HepG2 (cell line): ENCODE data around the gene CYTH1. TPM values are rescaled to one million over a fixed set of nuclear protein-coding genes. Genes with fewer than 3 reads are reported as not detected.

Experiments used
- ATAC-seq: fragments of 200-7000 bp; cut with Tn5 transposase; 3 replicates; pipeline ENCODE4 v1.9.1; 2020; ENCODE audit warnings: mild to moderate bottlenecking, moderate library complexity
- BruUV-seq: library from RNA; stranded (reverse); fragments of 400-500 nt; replicated peaks from 2 replicates; lab custom pipeline; 2021; lab: Mats Ljungman, UMichigan
- CTCF ChIA-PET: fragments of 300-600 bp; formaldehyde crosslinking; extraction: SDS; loops from one replicate; lab custom pipeline; 2021; ENCODE audit warnings: low total read pairs, inconsistent platforms, low intra/inter-chr PET ratio; lab: Yijun Ruan, JAX
- POLR2A ChIA-PET: fragments of 350-600 bp; sonication (Branson Sonifier 250); formaldehyde crosslinking; loops from one replicate; lab custom pipeline; 2020; ENCODE audit warnings: antibody characterized with exemption, inconsistent platforms; lab: Yijun Ruan, JAX
- DNase-seq: peaks from one replicate; pipeline ENCODE4 v3.0.0-alpha.2; 2015; ENCODE audit warnings: low spot score
- FAIRE-seq: peaks from 3 replicates; lab custom pipeline; 2011; peaks lifted over from hg19 to GRCh38; lab: Jason Lieb, UNC
- H2AFZ ChIP-seq: one replicate; pipeline ENCODE4 v1.6.1; 2011; ENCODE audit warnings: low read length, inconsistent platforms
- H3K27ac ChIP-seq: fragments of 300-600 bp; 3 replicates; pipeline ENCODE4 v1.8.0; 2011; ENCODE audit warnings: mixed run types, mild to moderate bottlenecking, mixed read lengths, low read length, inconsistent platforms; ENCODE audit not compliant: insufficient read depth; ENCODE audit errors: extremely low read length
- H3K27me3 ChIP-seq, 2 experiments: fragments of 200-600 bp in 1 of 2; 2 replicates in 1 of 2; 3 replicates in 1 of 2; pipeline versions ENCODE4 v1.6.0 to v1.8.0; 2011; ENCODE audit warnings: low read length in 2 of 2, mild to moderate bottlenecking in 2 of 2, moderate library complexity in 2 of 2, inconsistent platforms in 1 of 2; ENCODE audit not compliant: insufficient read depth in 2 of 2, control insufficient read depth in 1 of 2
- H3K36me3 ChIP-seq, 2 experiments: fragments of 200-600 bp in 1 of 2; replicated peaks in 1 of 2; 2 replicates in 1 of 2; 3 replicates in 1 of 2; pipeline versions ENCODE4 v1.5.1 to v1.8.0; 2011; ENCODE audit warnings: low read length in 2 of 2, inconsistent platforms in 1 of 2; ENCODE audit not compliant: insufficient read depth in 2 of 2, control insufficient read depth in 1 of 2
- H3K4me1 ChIP-seq: 2 replicates; pipeline ENCODE4 v1.5.1; 2012; ENCODE audit warnings: low read length, inconsistent platforms; ENCODE audit not compliant: insufficient read depth
- H3K4me2 ChIP-seq: 2 replicates; pipeline ENCODE4 v1.6.0; 2011; ENCODE audit warnings: low read depth, low read length, inconsistent platforms
- H3K4me3 ChIP-seq, 3 experiments: fragments of 200-600 bp in 1 of 3; sonication (generic), shearing (Covaris generic) in 1 of 3; replicated peaks in 1 of 3; 2 replicates each; pipeline ENCODE4 v1.5.1; 2011 to 2016; ENCODE audit warnings: low read length in 3 of 3, inconsistent platforms in 2 of 3, low read depth in 2 of 3, mild to moderate bottlenecking in 2 of 3, control low read depth in 1 of 3, mixed read lengths in 1 of 3; ENCODE audit not compliant: insufficient read depth in 1 of 3
- H3K79me2 ChIP-seq: one replicate; pipeline ENCODE4 v1.6.1; 2011; ENCODE audit warnings: low read length, inconsistent platforms; ENCODE audit not compliant: insufficient read depth
- H3K9ac ChIP-seq: 2 replicates; pipeline ENCODE4 v1.6.0; 2011; ENCODE audit warnings: mild to moderate bottlenecking, low read depth, low read length, inconsistent platforms; ENCODE audit not compliant: insufficient read depth
- H3K9me3 ChIP-seq: 2 replicates; pipeline ENCODE4 v1.5.1; 2012; ENCODE audit warnings: mild to moderate bottlenecking, low read length
- H4K20me1 ChIP-seq: 2 replicates; pipeline ENCODE4 v1.6.0; 2011; ENCODE audit warnings: inconsistent platforms, mild to moderate bottlenecking, low read length, moderate library complexity; ENCODE audit not compliant: insufficient read depth
- HOXA7 ChIP-seq: sonication (generic); formaldehyde crosslinking; IDR thresholded peaks from 2 replicates; pipeline ENCODE4 v1.8.1; 2022; ENCODE audit warnings: mild to moderate bottlenecking, missing genetic modification reagents, moderate library complexity
- ZBTB38 ChIP-seq: sonication (generic); formaldehyde crosslinking; IDR thresholded peaks from 2 replicates; pipeline ENCODE4 v1.5.1; 2020; ENCODE audit warnings: mild to moderate bottlenecking, missing genetic modification reagents
- ZNF20 ChIP-seq: sonication (generic); formaldehyde crosslinking; IDR thresholded peaks from 2 replicates; pipeline ENCODE4 v1.4.0; 2020; ENCODE audit warnings: mild to moderate bottlenecking, moderate library complexity, missing genetic modification reagents
- ZNF274 ChIP-seq: sonication (generic); formaldehyde crosslinking; IDR thresholded peaks from 2 replicates; pipeline ENCODE4 v1.5.1; 2020; ENCODE audit warnings: mild to moderate bottlenecking, missing genetic modification reagents
- ZNF496 ChIP-seq: sonication (generic); formaldehyde crosslinking; IDR thresholded peaks from 2 replicates; pipeline ENCODE4 v1.8.1; 2023; ENCODE audit warnings: mild to moderate bottlenecking, moderate library complexity, missing genetic modification reagents; ENCODE audit not compliant: insufficient replicate concordance
- ZNF605 ChIP-seq: sonication (generic); formaldehyde crosslinking; IDR thresholded peaks from 2 replicates; pipeline ENCODE4 v1.8.0; 2022; ENCODE audit warnings: mild to moderate bottlenecking, missing genetic modification reagents
- ZNF616 ChIP-seq: sonication (generic); formaldehyde crosslinking; IDR thresholded peaks from 2 replicates; pipeline ENCODE4 v1.5.0; 2020; ENCODE audit warnings: low read depth, mild to moderate bottlenecking, missing genetic modification reagents
- ZNF776 ChIP-seq: sonication (generic); formaldehyde crosslinking; IDR thresholded peaks from 2 replicates; pipeline ENCODE4 v1.4.0; 2020; ENCODE audit warnings: mild to moderate bottlenecking, missing genetic modification reagents
- WGBS: methylation state at CpG from one replicate; pipeline ENCODE4 v1.1.6; 2017; ENCODE audit warnings: low lambda C conversion rate; 5-methylcytosine and 5-hydroxymethylcytosine counted together
- in situ Hi-C: cut with HindIII; loops from 2 replicates; pipeline ENCODE4 v1.10.0; 2017; ENCODE audit warnings: low pct_unique_long_range_greater_than_20kb; ENCODE audit not compliant: extremely low pct_ligation_motif_present
- intact Hi-C: fragments of 100-400 bp; cut with micrococcal nuclease; formaldehyde crosslinking; loops from one replicate; pipeline ENCODE4 v1.10.0; 2022; ENCODE audit not compliant: unreplicated experiment
- polyA plus RNA-seq, 8 experiments: library from polyadenylated mRNA; depleted of rRNA in 3 of 8; stranded (reverse) in 7 of 8; unstranded in 1 of 8; fragments of >200 nt; fragmentation: Illumina TruSeq in 4 of 8; extraction: Trizol in 4 of 8; gene quantifications; 2 replicates each; pipeline versions ENCODE4 v1.2.1 to v1.2.3, GENCODE V29; 2011 to 2016; ENCODE audit warnings: low read depth in 4 of 8, missing spikeins in 1 of 8, mixed read lengths in 1 of 8; ENCODE audit not compliant: insufficient read depth in 1 of 8
- total RNA-seq, 5 experiments: library from RNA; depleted of rRNA; stranded (reverse); fragments of >200 nt; fragmentation: Illumina TruSeq; extraction: Trizol; gene quantifications; 2 replicates each; pipeline ENCODE4 v1.2.3, GENCODE V29; 2016; ENCODE audit warnings: low read depth in 1 of 5
- TF ChIP-seq, protein P1 (sequence below): sonication (generic); formaldehyde crosslinking; IDR thresholded peaks from 2 replicates; pipeline ENCODE4 v1.5.1; 2020; ENCODE audit warnings: mild to moderate bottlenecking, moderate library complexity, missing genetic modification reagents
- TF ChIP-seq, protein P2 (sequence below): sonication (generic); formaldehyde crosslinking; IDR thresholded peaks from 2 replicates; pipeline ENCODE4 v1.5.1; 2020; ENCODE audit warnings: mild to moderate bottlenecking, missing genetic modification reagents, moderate library complexity
- TF ChIP-seq, protein P3 (sequence below): sonication (generic); formaldehyde crosslinking; IDR thresholded peaks from 2 replicates; pipeline ENCODE4 v1.5.1; 2020; ENCODE audit warnings: mild to moderate bottlenecking, missing genetic modification reagents, moderate library complexity

CYTH1 gene
- total and polyA plus RNA-seq, 2 of the 13 experiments (the other 11 are each of a cell fraction or from before 2014, with no cell fraction given): 20.1 to 48.9 TPM

DNA sequence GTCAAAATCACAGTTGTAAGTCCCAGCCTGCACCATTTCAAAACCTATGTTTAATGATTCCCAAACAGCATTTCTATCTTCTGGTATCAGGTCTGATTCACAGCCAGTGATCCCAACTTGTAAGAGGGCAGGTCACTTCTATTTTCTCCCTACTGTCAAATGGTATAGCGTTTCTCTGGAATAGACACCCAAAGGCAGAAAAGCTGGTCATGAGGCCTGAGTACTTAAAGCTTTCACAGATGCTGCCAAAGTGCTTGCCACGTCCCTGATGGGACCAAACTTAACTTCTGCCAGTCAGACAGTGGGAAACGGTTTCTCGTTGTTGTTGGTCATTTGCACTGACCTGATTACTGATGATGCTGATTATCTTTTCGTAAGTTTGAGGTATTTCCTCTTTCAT, 43.4 kb downstream of the CYTH1 start:
- no peak for DNase-seq
- H2AFZ ChIP-seq: no peak overlapping the region
- 92% methylated on average over 5 of the region's 5 CpGs for WGBS
- H3K36me3 ChIP-seq: peaks cover 1 to 4% of the 10 kb centered on the region in 2 experiments; a peak in 3 of 5 replicates
- POLR2A ChIA-PET: interaction anchor here (2.4 kb wide), 1 partner anchor 10 kb away, joined by 6 read pairs; no protein-coding TSS in a partner anchor
- CTCF ChIA-PET: no interaction called here
- H3K9me3 ChIP-seq: no peaks in the 10 kb centered on the region
- intact Hi-C loops (no loop called here), in situ Hi-C loops (no loop called here)
- H3K4me2 ChIP-seq: no peak overlapping the region
- H3K27ac ChIP-seq: no peak overlapping the region
- H3K4me1 ChIP-seq: peaks cover 59% of the 10 kb centered on the region
- no peak for ATAC-seq
- TF ChIP-seq, protein P1, sequence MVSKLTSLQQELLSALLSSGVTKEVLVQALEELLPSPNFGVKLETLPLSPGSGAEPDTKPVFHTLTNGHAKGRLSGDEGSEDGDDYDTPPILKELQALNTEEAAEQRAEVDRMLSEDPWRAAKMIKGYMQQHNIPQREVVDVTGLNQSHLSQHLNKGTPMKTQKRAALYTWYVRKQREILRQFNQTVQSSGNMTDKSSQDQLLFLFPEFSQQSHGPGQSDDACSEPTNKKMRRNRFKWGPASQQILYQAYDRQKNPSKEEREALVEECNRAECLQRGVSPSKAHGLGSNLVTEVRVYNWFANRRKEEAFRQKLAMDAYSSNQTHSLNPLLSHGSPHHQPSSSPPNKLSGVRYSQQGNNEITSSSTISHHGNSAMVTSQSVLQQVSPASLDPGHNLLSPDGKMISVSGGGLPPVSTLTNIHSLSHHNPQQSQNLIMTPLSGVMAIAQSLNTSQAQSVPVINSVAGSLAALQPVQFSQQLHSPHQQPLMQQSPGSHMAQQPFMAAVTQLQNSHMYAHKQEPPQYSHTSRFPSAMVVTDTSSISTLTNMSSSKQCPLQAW (CRISPR knock-in tag): no peak
- H3K79me2 ChIP-seq: peaks cover 80% of the 10 kb centered on the region
- no peaks in the 10 kb centered on the region for H3K27me3 ChIP-seq
- no TSS peak for BruUV-seq
- no peak overlapping the region for H3K9ac ChIP-seq
- FAIRE-seq: no peak
- no peak overlapping the region for H3K4me3 ChIP-seq
- H4K20me1 ChIP-seq: peaks cover 24% of the 10 kb centered on the region

DNA sequence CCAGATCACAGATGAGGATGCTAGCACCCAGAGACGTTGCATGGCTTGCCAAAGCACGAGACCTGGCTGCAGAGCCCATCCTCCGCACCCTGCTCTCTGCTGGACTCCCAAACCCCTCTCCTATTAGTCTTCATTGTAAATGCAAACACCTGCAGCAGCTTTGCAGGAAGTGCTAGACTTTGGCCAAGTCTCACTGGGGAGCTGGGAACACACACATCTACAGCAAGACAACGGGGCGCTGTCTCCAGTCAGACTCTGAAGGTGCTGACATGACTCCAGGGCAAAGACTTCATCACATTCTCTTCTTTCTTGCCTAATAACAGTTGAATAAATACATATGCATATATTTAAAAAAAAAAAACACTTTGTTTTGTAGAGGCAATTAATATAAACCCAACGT, 43.8 kb downstream of the CYTH1 start:
- Histone ChIP-seq H3K79me2 (peaks cover 80% of the 10 kb centered on the region), H4K20me1 (peaks cover 24% of the 10 kb centered on the region), H3K4me2 (no peak overlapping the region), H3K4me1 (peaks cover 63% of the 10 kb centered on the region), H2AFZ (no peak overlapping the region), H3K27ac (no peak overlapping the region), H3K27me3 (no peaks in the 10 kb centered on the region), H3K36me3 (peaks cover 1 to 4% of the 10 kb centered on the region in 2 experiments; a peak in 3 of 5 replicates), H3K9ac (no peak overlapping the region), H3K9me3 (no peaks in the 10 kb centered on the region), H3K4me3 (no peak overlapping the region)
- ChIA-PET POLR2A (interaction anchor here (2.4 kb wide), 1 partner anchor 10 kb away, joined by 6 read pairs; no protein-coding TSS in a partner anchor), CTCF (no interaction called here)
- FAIRE-seq (no peak), ATAC-seq (no peak), DNase-seq (no peak)
- WGBS: 78% methylated on average over 6 of the region's 6 CpGs
- in situ Hi-C loops: no loop called here
- intact Hi-C loops: no loop called here
- no TSS peak for BruUV-seq
- TF ChIP-seq HOXA7 (no peak), ZNF20 (no peak), ZNF776 (CRISPR knock-in tag) (no peak), ZNF496 (CRISPR knock-in tag) (no peak), ZNF274 (CRISPR knock-in tag) (no peak), ZBTB38 (CRISPR knock-in tag) (peak; percentile 35; the same call in 1 of the 2 replicates), ZNF616 (CRISPR knock-in tag) (no peak), ZNF605 (CRISPR knock-in tag) (no peak)
- TF ChIP-seq, protein P2, sequence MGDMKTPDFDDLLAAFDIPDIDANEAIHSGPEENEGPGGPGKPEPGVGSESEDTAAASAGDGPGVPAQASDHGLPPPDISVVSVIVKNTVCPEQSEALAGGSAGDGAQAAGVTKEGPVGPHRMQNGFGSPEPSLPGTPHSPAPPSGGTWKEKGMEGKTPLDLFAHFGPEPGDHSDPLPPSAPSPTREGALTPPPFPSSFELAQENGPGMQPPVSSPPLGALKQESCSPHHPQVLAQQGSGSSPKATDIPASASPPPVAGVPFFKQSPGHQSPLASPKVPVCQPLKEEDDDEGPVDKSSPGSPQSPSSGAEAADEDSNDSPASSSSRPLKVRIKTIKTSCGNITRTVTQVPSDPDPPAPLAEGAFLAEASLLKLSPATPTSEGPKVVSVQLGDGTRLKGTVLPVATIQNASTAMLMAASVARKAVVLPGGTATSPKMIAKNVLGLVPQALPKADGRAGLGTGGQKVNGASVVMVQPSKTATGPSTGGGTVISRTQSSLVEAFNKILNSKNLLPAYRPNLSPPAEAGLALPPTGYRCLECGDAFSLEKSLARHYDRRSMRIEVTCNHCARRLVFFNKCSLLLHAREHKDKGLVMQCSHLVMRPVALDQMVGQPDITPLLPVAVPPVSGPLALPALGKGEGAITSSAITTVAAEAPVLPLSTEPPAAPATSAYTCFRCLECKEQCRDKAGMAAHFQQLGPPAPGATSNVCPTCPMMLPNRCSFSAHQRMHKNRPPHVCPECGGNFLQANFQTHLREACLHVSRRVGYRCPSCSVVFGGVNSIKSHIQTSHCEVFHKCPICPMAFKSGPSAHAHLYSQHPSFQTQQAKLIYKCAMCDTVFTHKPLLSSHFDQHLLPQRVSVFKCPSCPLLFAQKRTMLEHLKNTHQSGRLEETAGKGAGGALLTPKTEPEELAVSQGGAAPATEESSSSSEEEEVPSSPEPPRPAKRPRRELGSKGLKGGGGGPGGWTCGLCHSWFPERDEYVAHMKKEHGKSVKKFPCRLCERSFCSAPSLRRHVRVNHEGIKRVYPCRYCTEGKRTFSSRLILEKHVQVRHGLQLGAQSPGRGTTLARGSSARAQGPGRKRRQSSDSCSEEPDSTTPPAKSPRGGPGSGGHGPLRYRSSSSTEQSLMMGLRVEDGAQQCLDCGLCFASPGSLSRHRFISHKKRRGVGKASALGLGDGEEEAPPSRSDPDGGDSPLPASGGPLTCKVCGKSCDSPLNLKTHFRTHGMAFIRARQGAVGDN: peak; percentile 43
- TF ChIP-seq, protein P3, sequence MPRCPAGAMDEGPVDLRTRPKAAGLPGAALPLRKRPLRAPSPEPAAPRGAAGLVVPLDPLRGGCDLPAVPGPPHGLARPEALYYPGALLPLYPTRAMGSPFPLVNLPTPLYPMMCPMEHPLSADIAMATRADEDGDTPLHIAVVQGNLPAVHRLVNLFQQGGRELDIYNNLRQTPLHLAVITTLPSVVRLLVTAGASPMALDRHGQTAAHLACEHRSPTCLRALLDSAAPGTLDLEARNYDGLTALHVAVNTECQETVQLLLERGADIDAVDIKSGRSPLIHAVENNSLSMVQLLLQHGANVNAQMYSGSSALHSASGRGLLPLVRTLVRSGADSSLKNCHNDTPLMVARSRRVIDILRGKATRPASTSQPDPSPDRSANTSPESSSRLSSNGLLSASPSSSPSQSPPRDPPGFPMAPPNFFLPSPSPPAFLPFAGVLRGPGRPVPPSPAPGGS: no peak
